ENCODE results near the gene FLYWCH2. TPM values are rescaled to one million over a fixed set of nuclear protein-coding genes. Genes with fewer than 3 reads are reported as not detected.
"Not testable (repeated sequence)": the region's sequence is repeated elsewhere in the genome, so short reads cannot be mapped to it uniquely, and the experiment has no call there.

FLYWCH2 gene
- polyA plus RNA-seq, 4 donors: 21.1 to 30.0 (median 23.1) TPM

DNA sequence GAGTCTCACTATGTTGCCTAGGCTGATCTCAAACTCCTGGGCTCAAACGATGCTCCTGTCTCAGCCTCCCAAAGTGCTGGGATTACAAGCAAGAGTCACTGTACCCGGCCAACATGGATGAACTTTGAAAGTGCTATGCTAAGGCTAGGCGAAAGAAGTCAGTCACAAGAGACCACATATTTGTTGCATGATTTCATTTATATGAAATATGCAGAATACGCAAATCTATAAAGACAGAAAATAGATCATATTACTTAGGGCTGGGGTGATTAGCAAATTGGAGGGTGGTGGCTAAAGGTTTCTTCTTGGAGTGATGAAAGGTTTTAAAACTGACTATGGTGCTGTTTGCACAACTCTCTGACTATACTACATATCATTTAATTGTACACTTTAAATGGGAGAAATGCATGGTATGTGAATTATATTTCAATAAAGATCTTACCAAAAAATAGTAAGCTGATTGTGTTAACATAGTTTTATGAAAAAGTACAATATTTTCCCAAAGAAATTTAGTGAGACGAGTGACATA is 27.5 kb downstream of the FLYWCH2 start:
- no peak for DNase-seq (ENCODE audit: low read depth in 4 of 4, low spot score in 3 of 4)

DNA sequence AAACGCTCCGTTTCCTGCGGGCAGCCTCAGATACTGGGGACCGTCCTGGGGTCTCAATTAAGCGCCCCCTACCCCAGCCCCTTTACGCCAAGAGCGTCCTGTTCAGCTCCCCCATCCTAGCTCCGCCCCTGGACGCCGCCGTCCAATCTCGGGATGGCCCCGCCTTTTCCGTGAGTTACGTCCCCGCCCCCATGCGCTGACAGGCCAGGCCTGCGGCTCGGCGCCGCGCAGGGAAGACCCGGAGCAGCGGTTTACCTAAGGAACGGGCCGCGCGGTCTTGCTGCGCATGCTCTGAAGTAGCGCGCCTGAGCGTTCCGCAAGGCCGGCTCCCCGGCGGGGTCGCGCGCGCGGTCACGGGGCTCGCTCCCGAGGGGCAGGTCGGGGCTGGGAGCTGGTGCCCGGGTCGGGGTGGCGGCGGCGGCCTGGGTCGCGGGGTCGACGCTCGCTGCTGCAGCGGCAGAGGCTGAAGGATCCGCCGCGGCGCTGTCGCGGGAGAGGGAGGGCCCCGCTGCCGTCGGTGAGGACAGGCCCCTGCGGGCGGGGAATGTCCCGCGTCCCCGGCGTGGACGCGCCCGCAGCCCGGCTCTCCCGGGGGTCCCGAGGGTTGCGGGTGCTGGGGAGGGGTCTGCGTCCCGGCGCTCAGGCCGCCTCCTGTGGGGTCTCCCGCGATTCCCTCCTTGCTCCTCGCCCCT is 28.8 kb downstream of the FLYWCH2 start, which contains the start of gene FLYWCH1:
Gene FLYWCH1 (plus strand): TSS at position 294 of the 692 bp plus-strand sequence. CDS start 17,755 bp downstream, outside the sequence.
- peak; percentile 87 to 96 (median 96) for DNase-seq (ENCODE audit: low read depth in 4 of 4, low spot score in 3 of 4)

DNA sequence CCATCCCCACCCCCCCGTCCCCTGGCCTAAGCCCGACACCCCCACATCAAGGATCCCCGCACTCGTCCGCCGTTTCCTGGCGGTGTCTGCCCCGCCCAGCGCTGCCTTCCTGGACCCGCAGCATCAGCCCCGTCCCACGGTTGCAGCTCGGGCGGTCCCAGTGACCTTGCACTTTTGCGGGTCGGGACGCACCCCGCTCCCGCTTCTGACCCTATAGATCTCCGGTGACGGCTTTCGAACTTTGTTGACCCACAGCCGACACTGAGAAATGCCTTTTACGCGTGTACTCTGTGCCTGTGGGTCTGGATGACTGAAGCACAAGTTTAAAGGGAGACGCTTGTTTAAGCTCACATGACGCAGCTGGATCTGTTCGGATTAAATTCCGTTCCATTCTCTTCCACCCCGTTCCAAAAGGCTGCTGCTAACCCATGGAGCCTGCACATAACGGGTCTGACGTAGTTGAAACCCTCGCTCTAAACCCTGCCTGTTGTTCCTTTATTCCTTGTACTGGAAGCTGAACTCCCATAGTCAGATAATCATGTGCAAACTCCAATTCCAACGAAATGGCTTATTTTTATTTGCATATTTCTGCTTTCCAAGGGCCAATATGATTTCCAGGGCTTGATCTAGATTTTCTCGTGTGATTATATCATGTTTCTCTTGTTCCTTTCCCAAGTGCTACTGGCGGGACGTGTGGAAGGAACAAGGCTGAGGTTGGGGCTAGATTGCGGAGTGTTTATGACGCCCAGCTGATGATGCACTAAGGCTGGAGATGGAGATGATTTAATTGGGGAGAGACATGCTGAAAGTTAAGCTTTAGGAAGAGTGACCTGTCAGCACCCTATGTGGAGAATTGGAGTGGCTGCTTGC is 29.6 kb downstream of the FLYWCH2 start:
- peak in 1 of 4 donors; percentile 50 for DNase-seq (ENCODE audit: low read depth in 4 of 4, low spot score in 3 of 4)

DNA sequence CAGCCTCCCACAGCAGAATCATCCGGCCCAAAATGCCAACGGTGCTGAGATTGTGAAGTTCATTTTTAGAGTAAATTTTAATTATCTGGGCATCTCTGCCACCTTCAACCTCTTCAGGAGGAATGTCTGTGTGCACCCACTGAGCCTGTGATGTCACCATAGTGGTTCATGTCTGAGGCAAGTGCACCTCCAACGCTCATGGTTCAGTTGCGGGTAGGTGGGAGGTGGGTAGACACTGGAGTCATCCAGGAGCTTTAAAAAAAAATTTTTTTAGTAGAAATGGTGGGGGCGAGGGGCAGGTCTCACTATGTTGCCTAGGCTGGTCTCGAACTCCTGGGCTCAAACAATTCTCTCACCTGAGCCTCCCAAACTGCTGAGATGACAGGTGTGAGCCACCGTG is 30.6 kb downstream of the FLYWCH2 start:
- no peak for DNase-seq (ENCODE audit: low read depth in 4 of 4, low spot score in 3 of 4)

DNA sequence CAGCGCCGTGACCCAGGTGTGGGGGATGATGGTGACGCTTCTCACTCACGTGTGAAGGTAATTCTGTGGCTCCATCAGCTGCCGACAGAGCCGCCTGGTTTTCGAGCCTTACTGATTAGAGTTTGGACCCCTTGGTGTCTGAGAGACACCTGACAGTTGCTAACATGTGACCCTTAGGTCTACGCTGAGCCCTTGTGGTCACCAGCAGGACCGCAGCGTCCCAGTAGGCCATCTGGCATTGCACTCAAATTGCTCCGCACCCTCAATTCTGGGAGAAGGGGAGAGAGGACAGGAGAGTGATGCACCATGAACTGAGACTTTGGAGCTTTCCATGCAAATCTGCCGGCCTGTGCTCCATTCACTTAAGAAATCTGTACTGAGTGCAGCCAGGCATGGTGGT is 31.2 kb downstream of the FLYWCH2 start:
- DNase-seq (ENCODE audit: low read depth in 4 of 4, low spot score in 3 of 4): no peak

DNA sequence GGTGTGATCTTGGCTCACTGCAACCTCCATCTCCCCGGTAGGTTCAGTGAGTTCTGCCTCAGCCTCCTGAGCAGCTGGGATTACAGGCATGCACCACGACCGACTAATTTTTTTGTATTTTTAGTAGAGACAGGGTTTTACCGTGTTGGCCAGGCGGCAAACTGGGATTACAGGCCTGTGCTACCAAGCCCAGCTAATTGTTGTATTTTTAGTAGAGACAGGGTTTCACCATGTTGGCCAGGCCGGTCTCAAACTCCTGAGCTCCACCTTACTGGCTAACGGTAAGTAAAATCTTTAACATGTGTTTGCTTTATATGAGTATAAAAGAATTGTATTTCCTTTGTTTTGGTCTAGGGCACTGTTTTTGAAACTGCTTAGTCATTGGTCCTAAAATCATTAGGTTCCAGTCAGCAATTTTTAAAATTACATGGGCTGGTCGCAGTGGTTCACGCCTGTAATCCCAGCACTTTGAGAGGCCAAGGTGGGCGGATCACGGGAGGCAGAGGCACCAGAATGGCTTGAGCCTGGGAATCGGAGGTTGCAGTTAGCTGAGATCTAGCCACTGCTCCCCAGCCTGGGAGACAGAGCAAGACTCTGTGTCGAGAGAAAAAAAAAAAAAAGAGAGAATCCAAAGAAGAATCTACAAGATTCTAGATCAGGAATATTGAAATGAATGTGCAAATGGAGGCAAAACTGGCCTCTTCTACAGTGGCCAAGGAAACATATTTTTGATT is 32.3 kb downstream of the FLYWCH2 start:
- DNase-seq (ENCODE audit: low read depth in 4 of 4, low spot score in 3 of 4): no peak

DNA sequence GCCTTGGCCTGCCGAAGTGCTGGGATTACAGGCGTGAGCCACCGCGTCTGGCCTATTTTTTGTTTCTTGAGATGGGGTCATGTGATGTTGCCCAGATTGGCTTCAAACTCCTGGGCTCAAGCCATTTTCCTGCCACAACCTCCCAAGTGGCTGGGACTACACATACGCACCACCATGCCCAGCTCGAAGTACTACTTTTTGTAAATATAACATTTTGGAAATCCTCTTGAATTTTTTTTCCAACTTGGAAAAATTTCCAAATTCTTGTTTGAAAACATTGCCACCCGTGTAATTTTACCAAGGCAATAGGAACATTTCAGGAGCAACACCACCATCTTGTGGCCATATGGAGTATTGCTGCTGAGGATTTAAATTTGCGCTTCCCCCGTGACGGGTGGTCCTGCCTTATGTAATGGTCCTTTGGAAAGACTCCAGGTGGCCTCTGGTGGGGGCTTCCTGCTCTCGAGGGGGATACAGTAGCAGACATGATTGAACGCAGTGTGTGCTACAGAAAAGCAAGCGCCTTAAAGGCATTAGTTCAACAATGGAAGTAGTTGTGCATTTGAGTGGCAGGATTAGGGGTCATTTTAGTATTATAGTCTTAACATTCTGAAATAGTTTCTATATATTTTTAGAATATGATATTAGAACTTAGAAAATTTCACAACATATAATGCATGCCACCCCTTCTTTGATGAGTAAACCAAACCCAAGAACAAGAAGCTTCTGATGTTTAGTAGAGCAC is 36.7 kb downstream of the FLYWCH2 start:
- peak in 3 of 4 donors; percentile 46 to 68 (median 66) for DNase-seq (ENCODE audit: low read depth in 4 of 4, low spot score in 3 of 4)

DNA sequence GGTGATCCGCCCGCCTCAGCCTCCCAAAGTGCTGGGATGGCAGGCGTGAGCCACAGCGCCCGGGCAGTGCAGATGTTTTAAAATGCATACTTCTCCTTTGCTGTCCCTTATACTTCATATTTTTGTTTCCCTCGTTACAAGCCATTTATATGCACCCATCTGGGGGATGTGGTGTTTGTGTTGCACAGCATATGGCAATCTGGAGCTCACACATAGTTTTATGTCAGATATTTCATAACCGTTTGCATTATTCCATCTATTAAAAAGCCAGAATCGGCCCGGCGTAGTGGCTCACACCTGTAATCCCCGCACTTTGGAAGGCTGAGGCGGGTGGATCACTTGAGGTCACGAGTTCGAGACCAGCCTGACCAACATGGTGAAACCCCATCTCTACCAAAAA is 40.5 kb downstream of the FLYWCH2 start:
- DNase-seq (ENCODE audit: low read depth in 4 of 4, low spot score in 3 of 4): no peak

DNA sequence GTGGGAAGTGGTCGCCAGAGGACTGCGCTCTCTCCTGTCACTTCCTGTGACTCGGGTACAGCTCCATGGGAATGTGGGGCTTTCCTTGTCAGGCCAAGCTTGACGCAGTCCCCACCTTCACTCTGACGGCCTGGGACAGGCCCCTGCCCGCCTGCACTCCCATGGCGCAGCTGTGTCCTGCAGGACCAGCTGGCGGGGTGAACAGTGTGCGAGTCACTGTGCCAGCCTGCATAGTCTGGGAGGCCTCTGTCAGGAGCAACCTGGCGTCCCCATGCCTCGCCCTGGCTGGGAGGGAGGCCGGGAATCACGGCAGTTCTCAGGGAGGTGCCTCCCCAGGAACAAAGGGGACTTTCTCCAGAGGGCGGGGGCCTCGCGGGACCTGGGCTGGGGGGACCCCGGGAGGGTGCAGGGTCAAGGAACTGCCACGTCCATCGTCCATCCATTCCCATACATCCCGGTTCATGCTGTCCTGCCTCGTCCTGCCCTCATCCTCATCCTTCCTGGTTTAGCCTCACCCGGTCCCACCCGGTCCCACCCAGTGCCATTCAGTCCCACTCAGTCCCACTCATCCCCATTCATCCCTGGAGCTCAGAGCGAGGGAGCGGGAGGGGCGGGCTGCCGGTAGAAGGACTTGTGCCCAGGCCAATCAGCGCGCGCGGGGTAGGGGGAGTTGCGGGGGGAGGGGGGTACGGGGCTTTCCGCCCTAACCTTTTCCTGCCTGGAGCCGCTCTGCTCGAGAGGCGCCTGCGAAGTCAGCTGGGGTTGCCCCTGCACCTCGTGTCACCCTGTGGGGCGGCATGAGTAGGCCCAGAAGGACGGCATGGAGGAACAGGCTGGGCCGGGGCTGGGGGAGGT is 42.1 kb downstream of the FLYWCH2 start:
- no peak for DNase-seq (ENCODE audit: low read depth in 4 of 4, low spot score in 3 of 4)

DNA sequence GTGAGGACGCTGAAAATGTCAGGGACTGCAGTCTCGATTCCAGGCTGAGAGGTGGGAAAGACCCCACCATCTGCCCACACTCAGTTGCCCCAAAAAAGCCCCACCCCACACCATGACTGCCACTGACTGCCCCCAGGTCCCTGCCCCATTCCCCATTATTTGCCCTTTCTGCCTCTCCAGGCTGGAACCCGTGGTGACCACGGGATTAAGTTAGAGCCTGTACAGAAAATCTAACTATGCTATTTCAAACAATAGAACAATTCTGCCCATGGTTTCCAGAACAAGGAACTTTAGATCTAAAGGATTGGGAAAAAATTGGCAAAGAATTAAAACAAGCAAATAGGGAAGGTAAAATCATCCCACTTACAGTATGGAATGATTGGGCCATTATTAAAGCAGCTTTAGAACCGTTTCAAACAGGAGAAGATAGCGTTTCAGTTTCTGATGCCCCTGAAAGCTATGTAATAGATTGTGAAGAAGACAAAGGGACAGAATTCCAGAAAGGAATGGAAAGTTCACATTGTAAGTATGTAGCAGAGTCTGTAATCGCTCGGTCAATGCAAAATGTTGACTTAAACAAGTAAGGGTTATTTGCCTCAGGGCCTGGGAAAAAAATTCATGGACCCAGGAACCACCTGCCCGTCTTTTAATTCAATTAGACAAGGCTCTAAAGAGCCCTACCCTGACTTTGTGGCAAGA is 43.1 kb downstream of the FLYWCH2 start:
- DNase-seq (ENCODE audit: low read depth in 4 of 4, low spot score in 3 of 4): no peak

DNA sequence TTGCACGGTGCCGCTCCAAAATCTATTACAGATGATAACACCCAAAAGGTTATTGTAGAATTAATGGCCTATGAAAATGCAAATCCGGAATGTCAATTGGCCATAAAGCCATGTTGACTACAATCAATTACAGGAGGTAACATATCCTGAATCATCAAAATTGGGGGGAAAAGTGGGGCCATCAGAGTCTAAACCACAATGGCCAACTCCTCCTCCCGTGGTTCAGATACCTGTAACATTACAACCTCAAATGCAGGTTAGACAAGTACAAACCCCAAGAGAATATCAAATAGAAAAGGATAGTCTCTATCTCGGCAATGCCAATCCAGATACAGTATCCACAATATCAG is 43.6 kb downstream of the FLYWCH2 start:
- DNase-seq (ENCODE audit: low read depth in 4 of 4, low spot score in 3 of 4): no peak

DNA sequence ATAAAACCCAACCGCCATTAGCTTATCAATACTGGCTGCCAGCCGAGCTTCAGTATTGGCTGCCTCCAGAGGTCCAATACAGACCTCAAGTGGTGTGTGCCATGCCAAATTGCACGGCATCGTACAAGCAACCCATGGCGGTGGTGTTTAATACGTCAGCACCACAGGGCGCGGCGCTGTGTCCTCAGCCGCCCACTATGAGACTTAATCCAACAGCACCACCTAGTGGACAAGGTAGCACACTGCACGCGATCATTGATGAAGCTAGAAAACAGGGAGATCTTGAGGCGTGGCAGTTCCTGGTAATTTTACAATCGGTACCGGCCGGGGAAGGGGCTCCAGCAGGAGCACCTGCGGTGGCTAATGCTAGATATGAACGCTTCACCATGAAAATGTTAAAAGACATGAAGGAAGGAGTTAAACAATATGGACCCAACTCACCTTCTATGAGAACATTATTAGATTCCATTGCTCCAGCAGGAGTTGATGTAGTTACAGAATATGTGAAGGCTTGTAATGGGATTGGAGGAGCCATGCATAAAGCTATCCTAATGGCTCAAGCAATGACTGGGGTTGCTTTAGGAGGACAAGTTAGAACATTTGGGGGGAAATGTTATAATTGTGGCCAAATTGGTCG is 44.1 kb downstream of the FLYWCH2 start:
- DNase-seq (ENCODE audit: low read depth in 4 of 4, low spot score in 3 of 4): peak in 3 of 4 donors; percentile 53 to 81 (median 62)

DNA sequence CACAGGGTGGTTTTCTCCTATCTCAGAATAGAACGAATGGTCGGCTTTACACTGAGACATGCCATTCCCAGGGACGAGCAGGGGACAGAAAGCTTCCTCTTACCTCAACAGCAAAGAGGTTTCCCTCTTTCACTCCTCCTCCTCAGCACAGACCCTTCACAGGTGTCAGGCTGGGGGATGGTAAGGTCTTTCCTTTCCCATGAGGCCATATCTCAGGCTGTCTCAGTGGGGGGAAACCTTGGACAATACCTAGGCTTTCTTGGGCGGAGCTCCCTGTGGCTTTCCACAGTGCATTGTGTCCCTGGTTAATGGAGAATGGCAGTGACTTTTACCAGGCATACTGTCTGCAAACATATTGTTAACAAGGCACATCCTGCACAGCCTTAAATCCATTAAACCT is 45.1 kb downstream of the FLYWCH2 start:
- DNase-seq (ENCODE audit: low read depth in 4 of 4, low spot score in 3 of 4): not testable (repeated sequence)

DNA sequence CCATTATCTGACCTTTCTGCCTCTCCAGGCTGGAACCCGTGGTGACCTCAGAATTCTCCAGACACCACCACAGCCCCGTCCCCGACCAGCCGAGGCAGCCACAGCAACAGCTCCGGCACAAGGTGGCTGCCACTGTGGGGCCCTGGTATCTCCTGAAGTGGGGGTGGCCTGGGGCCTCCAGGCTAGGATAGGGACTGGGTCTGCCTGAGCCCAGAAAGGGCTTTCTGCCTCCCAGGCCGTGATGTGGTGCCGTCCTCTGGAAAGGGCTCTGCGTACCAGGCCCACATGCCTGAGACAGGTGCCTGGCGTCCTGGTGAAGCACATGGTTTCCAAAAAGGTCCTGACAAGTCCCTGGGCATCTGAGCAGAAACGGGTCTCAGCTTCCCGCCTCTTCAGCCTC is 45.8 kb downstream of the FLYWCH2 start:
- DNase-seq (ENCODE audit: low read depth in 4 of 4, low spot score in 3 of 4): no peak

DNA sequence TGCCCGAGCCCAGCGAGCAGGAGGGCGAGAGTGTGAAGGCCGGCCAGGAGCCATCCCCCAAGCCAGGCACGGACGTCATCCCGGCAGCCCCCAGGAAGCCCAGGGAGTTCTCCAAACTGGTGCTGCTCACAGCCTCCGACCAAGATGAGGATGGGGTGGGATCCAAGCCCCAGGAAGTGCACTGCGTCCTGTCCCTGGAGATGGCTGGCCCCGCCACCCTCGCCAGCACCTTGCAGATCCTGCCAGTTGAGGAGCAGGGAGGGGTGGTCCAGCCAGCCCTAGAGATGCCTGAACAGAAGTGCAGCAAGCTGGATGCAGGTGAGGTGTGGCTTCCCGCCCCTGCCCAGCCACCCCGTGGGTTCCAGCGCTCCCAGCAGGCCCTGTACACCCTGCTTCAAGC is 46.7 kb downstream of the FLYWCH2 start:
- DNase-seq (ENCODE audit: low read depth in 4 of 4, low spot score in 3 of 4): no peak

DNA sequence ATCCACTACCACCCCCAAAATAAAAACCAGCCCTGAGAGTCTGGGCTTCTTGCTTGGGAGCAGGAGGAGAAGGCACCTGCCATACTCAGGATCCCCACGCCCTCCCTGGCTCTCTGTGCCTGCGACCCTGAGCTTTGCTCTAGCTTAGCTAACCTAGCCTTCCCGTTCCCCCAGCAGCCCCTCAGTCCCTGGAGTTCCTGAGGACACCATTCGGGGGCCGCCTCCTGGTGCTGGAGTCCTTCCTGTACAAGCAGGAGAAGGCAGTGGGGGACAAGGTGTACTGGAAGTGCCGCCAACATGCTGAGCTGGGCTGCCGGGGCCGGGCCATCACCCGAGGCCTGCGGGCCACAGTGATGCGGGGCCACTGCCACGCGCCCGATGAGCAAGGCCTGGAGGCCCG is 47.2 kb downstream of the FLYWCH2 start:
- no peak for DNase-seq (ENCODE audit: low read depth in 4 of 4, low spot score in 3 of 4)

DNA sequence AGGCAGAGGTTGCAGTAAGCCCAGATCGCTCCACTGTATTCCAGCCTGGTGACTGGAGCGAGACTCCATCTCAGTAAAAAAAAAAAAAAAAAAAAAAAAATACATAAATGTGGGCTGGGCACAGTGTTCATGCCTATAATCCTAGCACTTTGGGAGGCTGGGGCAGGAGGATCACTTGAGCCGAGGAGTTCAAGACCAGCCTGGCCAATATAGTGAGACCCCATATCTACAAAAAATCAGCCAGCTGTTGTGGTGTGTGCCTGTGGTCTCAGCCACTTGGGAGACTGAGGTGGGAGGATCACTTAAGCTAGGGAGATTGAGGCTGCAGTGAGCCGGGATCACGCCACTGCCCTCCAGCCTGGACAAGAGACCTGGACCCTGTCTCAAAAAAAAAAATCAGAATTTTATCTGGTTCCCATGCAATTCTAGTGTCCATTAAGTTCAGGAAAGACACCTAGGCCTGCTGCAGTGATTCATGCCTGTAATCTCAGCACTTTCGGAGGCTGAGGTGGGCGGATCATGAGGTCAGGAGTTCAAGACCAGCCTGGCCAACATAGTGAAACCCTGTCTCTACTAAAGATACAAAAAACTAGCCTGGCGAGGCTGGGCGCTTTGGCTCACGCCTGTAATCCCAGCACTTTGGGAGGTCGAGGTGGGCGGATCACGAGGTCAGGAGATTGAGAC is 48.4 kb downstream of the FLYWCH2 start:
- not testable (repeated sequence) for DNase-seq (ENCODE audit: low read depth in 4 of 4, low spot score in 3 of 4)

DNA sequence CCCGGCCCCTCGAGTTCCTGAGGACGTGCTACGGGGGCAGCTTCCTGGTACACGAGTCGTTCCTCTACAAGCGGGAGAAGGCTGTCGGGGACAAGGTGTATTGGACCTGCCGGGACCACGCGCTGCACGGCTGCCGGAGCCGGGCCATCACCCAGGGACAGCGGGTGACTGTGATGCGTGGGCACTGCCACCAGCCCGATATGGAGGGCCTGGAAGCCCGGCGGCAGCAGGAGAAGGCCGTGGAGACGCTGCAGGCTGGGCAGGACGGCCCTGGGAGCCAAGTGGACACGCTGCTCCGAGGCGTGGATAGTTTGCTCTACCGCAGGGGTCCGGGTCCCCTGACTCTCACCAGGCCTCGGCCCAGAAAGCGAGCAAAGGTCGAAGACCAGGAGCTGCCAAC is 50.1 kb downstream of the FLYWCH2 start:
- DNase-seq (ENCODE audit: low read depth in 4 of 4, low spot score in 3 of 4): no peak

Data from left renal pelvis (tissue), 4 donors.